Measurements from ENCODE around the gene KCNH2. TPM values are rescaled to one million over a fixed set of nuclear protein-coding genes. Genes with fewer than 3 reads are reported as not detected.

The KCNH2 gene
- total RNA-seq, 1 experiment from 2014 or later = 1.8 TPM

DNA sequence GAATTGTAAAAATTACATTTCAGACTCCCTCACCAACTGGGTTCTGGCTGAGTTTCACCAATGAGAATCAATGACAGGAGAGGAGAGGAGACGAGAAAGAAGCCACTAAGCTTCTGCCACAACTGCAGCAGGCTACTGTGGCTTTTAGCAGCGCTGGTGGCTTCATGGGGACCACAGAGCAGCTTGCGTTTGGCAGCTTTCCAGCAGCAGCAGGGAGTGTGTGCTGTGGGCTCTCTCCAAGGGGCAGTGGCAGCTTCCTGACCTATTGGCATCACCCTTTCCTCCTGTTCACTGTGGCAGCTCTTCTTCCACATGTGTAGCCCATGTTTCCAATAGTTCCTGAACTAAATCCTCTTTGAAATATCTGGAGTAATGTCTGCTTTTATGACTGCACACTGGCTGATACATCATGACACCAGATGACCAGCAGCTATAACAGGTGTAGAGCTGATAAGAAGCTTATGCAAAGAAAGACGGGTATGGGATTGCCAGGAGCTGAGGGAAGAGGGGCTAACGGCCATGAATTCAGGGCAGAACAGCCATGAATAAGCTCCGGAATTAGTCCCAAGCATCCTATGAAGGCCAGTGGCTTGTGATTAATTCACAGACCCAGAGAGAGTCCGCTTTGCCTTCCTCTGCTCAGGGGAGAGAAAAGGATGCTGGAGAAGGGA, 46.8 kb downstream of the KCNH2 start:
- BruUV-seq (replicated peaks) = no TSS peak
- in situ Hi-C loops (cut with HindIII; ENCODE audit: low pct_unique_long_range_greater_than_20kb, low sequenced_read_pairs) (no loop called here), intact Hi-C loops (cut with micrococcal nuclease; ENCODE audit: unreplicated experiment) (no loop called here)
- Histone ChIP-seq H3K9me3 (ENCODE audit: control insufficient read depth, insufficient read depth, low read depth, low read length) (no peaks in the 10 kb centered on the region), H3K27me3 (ENCODE audit: control insufficient read depth, insufficient read depth, low read length) (peaks cover 3% of the 10 kb centered on the region; the same call in 1 of the 2 replicates), H3K4me3 (ENCODE audit: low read depth in 2 of 2, low read length in 2 of 2) (no peak overlapping the region), H3K36me3 (ENCODE audit: control insufficient read depth, insufficient read depth, low read length) (no peaks in the 10 kb centered on the region), H3K4me1 (ENCODE audit: control insufficient read depth, insufficient read depth, low read length) (no peaks in the 10 kb centered on the region), H3K27ac (ENCODE audit: low read length) (no peak overlapping the region)
- POLR2A ChIA-PET = no interaction called here
- no peak for DNase-seq (ENCODE audit: low read depth, low spot score)
- CTCF ChIA-PET = interaction anchor here (0.5 to 1.3 kb wide), 2 partner anchors 31 to 501 kb away, joined by 3 read pairs; no protein-coding TSS in a partner anchor
- no peak for ATAC-seq
- no peak for TF ChIP-seq SIN3A (IDR thresholded peaks at IDR 0.05; ENCODE audit: borderline replicate concordance, insufficient read depth, low read depth, low read length)
- no peak for TF ChIP-seq TCF7L2 (IDR thresholded peaks at IDR 0.05; ENCODE audit: low read depth, low read length)
- TF ChIP-seq POLR2AphosphoS5 (IDR thresholded peaks at IDR 0.05; ENCODE audit: low read depth, low read length) = no peak
- TF ChIP-seq, protein P1, sequence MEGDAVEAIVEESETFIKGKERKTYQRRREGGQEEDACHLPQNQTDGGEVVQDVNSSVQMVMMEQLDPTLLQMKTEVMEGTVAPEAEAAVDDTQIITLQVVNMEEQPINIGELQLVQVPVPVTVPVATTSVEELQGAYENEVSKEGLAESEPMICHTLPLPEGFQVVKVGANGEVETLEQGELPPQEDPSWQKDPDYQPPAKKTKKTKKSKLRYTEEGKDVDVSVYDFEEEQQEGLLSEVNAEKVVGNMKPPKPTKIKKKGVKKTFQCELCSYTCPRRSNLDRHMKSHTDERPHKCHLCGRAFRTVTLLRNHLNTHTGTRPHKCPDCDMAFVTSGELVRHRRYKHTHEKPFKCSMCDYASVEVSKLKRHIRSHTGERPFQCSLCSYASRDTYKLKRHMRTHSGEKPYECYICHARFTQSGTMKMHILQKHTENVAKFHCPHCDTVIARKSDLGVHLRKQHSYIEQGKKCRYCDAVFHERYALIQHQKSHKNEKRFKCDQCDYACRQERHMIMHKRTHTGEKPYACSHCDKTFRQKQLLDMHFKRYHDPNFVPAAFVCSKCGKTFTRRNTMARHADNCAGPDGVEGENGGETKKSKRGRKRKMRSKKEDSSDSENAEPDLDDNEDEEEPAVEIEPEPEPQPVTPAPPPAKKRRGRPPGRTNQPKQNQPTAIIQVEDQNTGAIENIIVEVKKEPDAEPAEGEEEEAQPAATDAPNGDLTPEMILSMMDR (IDR thresholded peaks at IDR 0.05) = no peak
- TF ChIP-seq, protein P2, sequence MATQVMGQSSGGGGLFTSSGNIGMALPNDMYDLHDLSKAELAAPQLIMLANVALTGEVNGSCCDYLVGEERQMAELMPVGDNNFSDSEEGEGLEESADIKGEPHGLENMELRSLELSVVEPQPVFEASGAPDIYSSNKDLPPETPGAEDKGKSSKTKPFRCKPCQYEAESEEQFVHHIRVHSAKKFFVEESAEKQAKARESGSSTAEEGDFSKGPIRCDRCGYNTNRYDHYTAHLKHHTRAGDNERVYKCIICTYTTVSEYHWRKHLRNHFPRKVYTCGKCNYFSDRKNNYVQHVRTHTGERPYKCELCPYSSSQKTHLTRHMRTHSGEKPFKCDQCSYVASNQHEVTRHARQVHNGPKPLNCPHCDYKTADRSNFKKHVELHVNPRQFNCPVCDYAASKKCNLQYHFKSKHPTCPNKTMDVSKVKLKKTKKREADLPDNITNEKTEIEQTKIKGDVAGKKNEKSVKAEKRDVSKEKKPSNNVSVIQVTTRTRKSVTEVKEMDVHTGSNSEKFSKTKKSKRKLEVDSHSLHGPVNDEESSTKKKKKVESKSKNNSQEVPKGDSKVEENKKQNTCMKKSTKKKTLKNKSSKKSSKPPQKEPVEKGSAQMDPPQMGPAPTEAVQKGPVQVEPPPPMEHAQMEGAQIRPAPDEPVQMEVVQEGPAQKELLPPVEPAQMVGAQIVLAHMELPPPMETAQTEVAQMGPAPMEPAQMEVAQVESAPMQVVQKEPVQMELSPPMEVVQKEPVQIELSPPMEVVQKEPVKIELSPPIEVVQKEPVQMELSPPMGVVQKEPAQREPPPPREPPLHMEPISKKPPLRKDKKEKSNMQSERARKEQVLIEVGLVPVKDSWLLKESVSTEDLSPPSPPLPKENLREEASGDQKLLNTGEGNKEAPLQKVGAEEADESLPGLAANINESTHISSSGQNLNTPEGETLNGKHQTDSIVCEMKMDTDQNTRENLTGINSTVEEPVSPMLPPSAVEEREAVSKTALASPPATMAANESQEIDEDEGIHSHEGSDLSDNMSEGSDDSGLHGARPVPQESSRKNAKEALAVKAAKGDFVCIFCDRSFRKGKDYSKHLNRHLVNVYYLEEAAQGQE (IDR thresholded peaks at IDR 0.05; ENCODE audit: insufficient read depth in 1 of 2, low read depth in 2 of 2, low read length in 1 of 2) = no peak

DNA sequence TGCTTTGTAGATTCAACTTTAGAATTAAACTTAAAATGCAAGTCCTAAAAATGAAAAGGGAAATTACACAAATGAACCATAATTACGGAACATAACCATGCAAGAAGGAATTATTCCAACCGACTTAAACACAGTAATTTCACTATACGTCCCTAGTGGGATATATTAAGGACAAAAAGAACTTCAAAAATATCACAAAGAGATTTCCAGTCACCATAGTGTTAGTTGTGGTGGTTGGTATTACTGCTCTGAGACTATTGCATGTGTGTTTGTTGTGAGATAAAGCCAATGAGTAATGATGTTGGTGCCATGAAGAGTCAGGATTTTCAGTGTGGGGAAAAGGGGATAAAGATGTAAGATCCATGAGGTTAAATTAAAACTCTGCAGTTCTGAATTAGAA, 49.6 kb downstream of the KCNH2 start:
- Histone ChIP-seq H3K4me1 (ENCODE audit: control insufficient read depth, insufficient read depth, low read length) (no peaks in the 10 kb centered on the region), H3K9me3 (ENCODE audit: control insufficient read depth, insufficient read depth, low read depth, low read length) (no peaks in the 10 kb centered on the region), H3K27ac (ENCODE audit: low read length) (no peak overlapping the region), H3K4me3 (ENCODE audit: low read depth in 2 of 2, low read length in 2 of 2) (no peak overlapping the region), H3K27me3 (ENCODE audit: control insufficient read depth, insufficient read depth, low read length) (peaks cover 6% of the 10 kb centered on the region; the same call in 1 of the 2 replicates), H3K36me3 (ENCODE audit: control insufficient read depth, insufficient read depth, low read length) (no peaks in the 10 kb centered on the region)
- TF ChIP-seq TCF7L2 (IDR thresholded peaks at IDR 0.05; ENCODE audit: low read depth, low read length) = no peak
- TF ChIP-seq, protein P2 (IDR thresholded peaks at IDR 0.05; ENCODE audit: insufficient read depth in 1 of 2, low read depth in 2 of 2, low read length in 1 of 2) = no peak
- TF ChIP-seq, protein P1 (IDR thresholded peaks at IDR 0.05) = no peak
- no peak for TF ChIP-seq SIN3A (IDR thresholded peaks at IDR 0.05; ENCODE audit: borderline replicate concordance, insufficient read depth, low read depth, low read length)
- no peak for DNase-seq (ENCODE audit: low read depth, low spot score)
- ATAC-seq = no peak
- POLR2A ChIA-PET = no interaction called here
- in situ Hi-C loops (cut with HindIII; ENCODE audit: low pct_unique_long_range_greater_than_20kb, low sequenced_read_pairs) = no loop called here
- CTCF ChIA-PET = no interaction called here
- intact Hi-C loops (cut with micrococcal nuclease; ENCODE audit: unreplicated experiment) = no loop called here
- BruUV-seq (replicated peaks) = no TSS peak
